K562 (cell line): ENCODE results near the gene NKAPL. TPM values are rescaled to one million over a fixed set of nuclear protein-coding genes. Genes with fewer than 3 reads are reported as not detected.

Source experiments
- ARID1B ChIP-seq: fragments of 450-650 bp; IDR thresholded peaks from 2 replicates; pipeline ENCODE4 v1.6.1; 2016; ENCODE audit warnings: antibody characterized with exemption, mild to moderate bottlenecking, inconsistent platforms
- CHD2 ChIP-seq: IDR thresholded peaks from 2 replicates; pipeline ENCODE4 v1.6.1; 2011; ENCODE audit warnings: low read depth, low read length
- CTCF ChIP-seq, 3 experiments: IDR thresholded peaks in 2 of 3; conservative IDR thresholded peaks in 1 of 3; 2 replicates each; pipeline ENCODE4 v1.5.1; 2011 to 2012; ENCODE audit warnings: low read length in 3 of 3, mild to moderate bottlenecking in 3 of 3, control low read depth in 2 of 3, improper control_type of control experiment in 1 of 3, inconsistent platforms in 1 of 3, low read depth in 1 of 3, mixed read lengths in 1 of 3, moderate library complexity in 1 of 3; ENCODE audit not compliant: insufficient read depth in 2 of 3
- DPF2 ChIP-seq: fragments of 450-650 bp; IDR thresholded peaks from 2 replicates; pipeline ENCODE4 v1.6.1; 2016
- ELK1 ChIP-seq: sonication (generic); formaldehyde crosslinking; IDR thresholded peaks from 2 replicates; pipeline ENCODE4 v1.8.1; 2022; ENCODE audit warnings: missing genetic modification reagents
- FOXA1 ChIP-seq: fragments of 450-650 bp; IDR thresholded peaks from 2 replicates; pipeline ENCODE4 v1.6.1; 2016; ENCODE audit warnings: mild to moderate bottlenecking, borderline replicate concordance
- HDAC6 ChIP-seq: IDR thresholded peaks from 2 replicates; pipeline ENCODE4 v1.6.1; 2012; ENCODE audit warnings: low read depth, mild to moderate bottlenecking, control low read depth, inconsistent platforms, low read length, moderate library complexity
- HLTF ChIP-seq: fragments of 450-650 bp; IDR thresholded peaks from 2 replicates; pipeline ENCODE4 v1.6.1; 2016
- JUN ChIP-seq, 2 experiments: sonication (generic) in 1 of 2; formaldehyde crosslinking in 1 of 2; IDR thresholded peaks; 2 replicates each; pipeline versions ENCODE4 v1.6.1 to v1.8.0; 2012 to 2022; ENCODE audit warnings: borderline replicate concordance in 2 of 2, mild to moderate bottlenecking in 2 of 2, improper control_type of control experiment in 1 of 2, low read depth in 1 of 2, low read length in 1 of 2, missing genetic modification reagents in 1 of 2
- JUND ChIP-seq, 2 experiments: IDR thresholded peaks; 2 replicates in 1 of 2; 3 replicates in 1 of 2; pipeline ENCODE4 v1.6.1; 2011; ENCODE audit warnings: borderline replicate concordance in 2 of 2, low read depth in 2 of 2, low read length in 2 of 2, improper control_type of control experiment in 1 of 2, missing biosample characterization in 1 of 2, missing genetic modification characterization in 1 of 2, missing genetic modification reagents in 1 of 2
- LEF1 ChIP-seq: fragments of 450-650 bp; IDR thresholded peaks from 2 replicates; pipeline ENCODE4 v1.6.1; 2016; ENCODE audit warnings: mild to moderate bottlenecking
- MCM5 ChIP-seq: fragments of 450-650 bp; IDR thresholded peaks from 2 replicates; pipeline ENCODE4 v1.6.1; 2016; ENCODE audit warnings: low read depth
- MNT ChIP-seq, 2 experiments: fragments of 450-650 bp; conservative IDR thresholded peaks; 2 replicates each; pipeline ENCODE4 v1.6.1; 2017; ENCODE audit warnings: mild to moderate bottlenecking in 2 of 2, moderate library complexity in 2 of 2
- NFE2 ChIP-seq: IDR thresholded peaks from 2 replicates; pipeline ENCODE4 v1.6.1; 2014; ENCODE audit warnings: antibody characterized with exemption, low read depth
- PATZ1 ChIP-seq: fragments of 250-450 bp; sonication (Bioruptor Pico); IDR thresholded peaks from 2 replicates; pipeline ENCODE4 v1.5.0; 2020; ENCODE audit warnings: mild to moderate bottlenecking, borderline replicate concordance
- SMAD2 ChIP-seq: fragments of 150-350 bp; IDR thresholded peaks from 2 replicates; pipeline ENCODE4 v1.6.1; 2014; ENCODE audit warnings: low read depth, mild to moderate bottlenecking, low read length
- SMARCE1 ChIP-seq: fragments of 450-650 bp; IDR thresholded peaks from 2 replicates; pipeline ENCODE4 v1.7.1; 2016; ENCODE audit warnings: mild to moderate bottlenecking
- TAF9B ChIP-seq: fragments of 450-650 bp; IDR thresholded peaks from 2 replicates; pipeline ENCODE4 v1.6.1; 2018; ENCODE audit warnings: mild to moderate bottlenecking; ENCODE audit not compliant: partially characterized antibody
- TRIM24 ChIP-seq, 2 experiments: fragments of 450-650 bp; IDR thresholded peaks; 2 replicates each; pipeline ENCODE4 v1.6.1; 2016
- XRCC4 ChIP-seq: IDR thresholded peaks from one replicate; pipeline ENCODE4 v1.6.1; 2011; ENCODE audit not compliant: insufficient read depth, insufficient read length; ENCODE audit errors: extremely low read depth
- ZNF740 ChIP-seq, 3 experiments: fragments of 200-800 bp in 1 of 3; sonication (Bioruptor generic) in 1 of 3; sonication (generic) in 1 of 3; formaldehyde crosslinking in 1 of 3; IDR thresholded peaks; 2 replicates each; pipeline versions ENCODE4 v1.6.1 to v1.8.0; 2016 to 2022; ENCODE audit warnings: mild to moderate bottlenecking in 2 of 3, missing compliant biosample characterization in 2 of 3, missing genetic modification characterization in 2 of 3, missing genetic modification reagents in 1 of 3
- polyA plus RNA-seq, 8 experiments: library from polyadenylated mRNA; depleted of rRNA in 4 of 8; stranded (reverse) in 5 of 8; unstranded in 3 of 8; fragments of >200 nt; fragmentation: Nextera tagmentation in 2 of 8; fragmentation: Illumina TruSeq in 1 of 8; extraction: Ambion mirVana in 2 of 8; extraction: Trizol in 1 of 8; gene quantifications; 2 replicates each; pipeline versions ENCODE4 v1.2.1 to v1.2.3, GENCODE V29; 2011 to 2014; ENCODE audit warnings: inconsistent platforms in 1 of 8, missing spikeins in 1 of 8
- total RNA-seq, 7 experiments: library from RNA; depleted of rRNA in 6 of 7; stranded (reverse); fragments of >200 nt in 6 of 7; fragmentation: Illumina TruSeq in 2 of 7; extraction: Trizol in 2 of 7; gene quantifications; 2 replicates each; pipeline versions ENCODE4 v1.2.1 to v1.2.3, GENCODE V29; 2011 to 2021; ENCODE audit warnings: low replicate concordance in 1 of 7

NKAPL gene
- total and polyA plus RNA-seq, 9 of the 15 experiments (the other 6 are each of a cell fraction or from before 2014, with no cell fraction given): not detected

- TF ChIP-seq JUND (IDR thresholded peaks at IDR 0.05; ENCODE audit: borderline replicate concordance, low read depth, low read length) (peak; percentile 83), JUND (tag; IDR thresholded peaks at IDR 0.05; ENCODE audit: borderline replicate concordance, low read depth, low read length) (peak; percentile 80; the same call in 2 of the 3 replicates), MNT (conservative IDR thresholded peaks at IDR 0.05) (no peak), SMAD2 (no peak), XRCC4 (no peak), TAF9B (no peak), JUN (IDR thresholded peaks at IDR 0.05; ENCODE audit: borderline replicate concordance, low read depth, low read length) (peak; percentile 57), JUN (CRISPR knock-in tag; IDR thresholded peaks at IDR 0.05; ENCODE audit: borderline replicate concordance) (no peak), DPF2 (peak; percentile 76), PATZ1 (CRISPR knock-in tag) (no peak), TRIM24 (IDR thresholded peaks at IDR 0.05) (peak in 1 of 2 experiments; percentile 71; a peak in 3 of 4 replicates), NFE2 (peak; percentile 95), ARID1B (peak; percentile 57), HDAC6 (no peak), SMARCE1 (peak; percentile 79), ELK1 (CRISPR knock-in tag) (no peak), HLTF (no peak), CHD2 (no peak), ZNF740 (CRISPR knock-in tag; IDR thresholded peaks at IDR 0.05) (no peak), ZNF740 (tag; IDR thresholded peaks at IDR 0.05) (no peak), CTCF (IDR thresholded peaks at IDR 0.05 in 2 of 3, conservative IDR thresholded peaks at IDR 0.05 in 1 of 3; ENCODE audit: insufficient read depth in 2 of 3, low read depth in 1 of 3, low read length in 3 of 3) (no peak), FOXA1 (no peak), LEF1 (0 out of 2 replicates have a peak, but pooled peaks have one; percentile 35), MCM5 (no peak)
These were observed 10.4 kb downstream of the NKAPL start (continued) for GRCh38 chr6:28269492-28269891.
